Natural killer cell (primary cell): ENCODE measurements around the gene NOL4L. TPM values are rescaled to one million over a fixed set of nuclear protein-coding genes. Genes with fewer than 3 reads are reported as not detected.
A peak's percentile ranks its signal among the peaks of the same experiment; 100 is the strongest.

ENCODE experiments used
- ATAC-seq, 3 donors: fragments of 150-1000 bp in 2 of 3; fragments of 200-7000 bp in 1 of 3; cut with Tn5 transposase; 1 replicate in 1 of 3; 2 replicates in 2 of 3; pipeline ENCODE4 v1.10.0; 2021; ENCODE audit warnings: mild to moderate bottlenecking in 2 of 3, moderate library complexity in 2 of 3
- DNase-seq, 2 donors: peaks; one replicate each; pipeline versions ENCODE4 v3.0.0 to v3.0.0-alpha.2; 2013 to 2021; ENCODE audit warnings: mixed read lengths in 1 of 2
- H3K27ac ChIP-seq: one replicate; pipeline ENCODE4 v1.5.1; 2013; ENCODE audit warnings: mild to moderate bottlenecking, low read length
- H3K27me3 ChIP-seq: one replicate; pipeline ENCODE4 v1.6.1; 2013; ENCODE audit warnings: low read length; ENCODE audit not compliant: control insufficient read depth, insufficient read depth
- H3K36me3 ChIP-seq: one replicate; pipeline ENCODE4 v1.6.1; 2013; ENCODE audit warnings: low read length; ENCODE audit not compliant: control insufficient read depth, insufficient read depth
- H3K4me1 ChIP-seq: one replicate; pipeline ENCODE4 v1.6.1; 2013; ENCODE audit warnings: low read length; ENCODE audit not compliant: control insufficient read depth, insufficient read depth
- H3K4me3 ChIP-seq: one replicate; pipeline ENCODE4 v1.5.1; 2013; ENCODE audit warnings: low read length
- H3K9me3 ChIP-seq: one replicate; pipeline ENCODE4 v1.6.1; 2013; ENCODE audit warnings: low read length; ENCODE audit not compliant: control insufficient read depth, insufficient read depth
- H3K27ac Mint-ChIP-seq, 2 donors: one replicate each; pipeline ENCODE4 v1.8.0; 2022; ENCODE audit warnings: mild to moderate bottlenecking in 2 of 2, mixed read lengths in 2 of 2, moderate library complexity in 1 of 2
- H3K27me3 Mint-ChIP-seq, 2 donors: one replicate each; pipeline ENCODE4 v1.8.0; 2022; ENCODE audit warnings: low read depth in 2 of 2, mixed read lengths in 2 of 2
- H3K36me3 Mint-ChIP-seq: one replicate; pipeline ENCODE4 v1.8.0; 2022; ENCODE audit warnings: mixed read lengths
- H3K4me1 Mint-ChIP-seq, 2 donors: one replicate each; pipeline ENCODE4 v1.8.0; 2022; ENCODE audit warnings: mixed read lengths in 2 of 2
- H3K4me3 Mint-ChIP-seq: one replicate; pipeline ENCODE4 v1.8.0; 2022; ENCODE audit warnings: mild to moderate bottlenecking, moderate library complexity, mixed read lengths
- H3K9me3 Mint-ChIP-seq, 2 donors: one replicate each; pipeline ENCODE4 v1.8.0; 2022; ENCODE audit warnings: mixed read lengths in 2 of 2
- WGBS: methylation state at CpG from one replicate; pipeline ENCODE4 v1.1.7; 2013; ENCODE audit warnings: missing lambda C conversion rate; ENCODE audit not compliant: insufficient coverage; 5-methylcytosine and 5-hydroxymethylcytosine counted together
- intact Hi-C: fragments of 100-400 bp; cut with micrococcal nuclease; formaldehyde crosslinking; loops from one replicate; pipeline ENCODE4 v1.14.2; 2022
- total RNA-seq, 4 donors: library from RNA; stranded (reverse); fragments of 120-200 nt in 1 of 4; gene quantifications; one replicate each; pipeline versions ENCODE4 v1.2.3 to v1.2.4, GENCODE V29; 2013 to 2022
- TF ChIP-seq, protein P1 (sequence below): fragments of 200-600 bp; IDR thresholded peaks from one replicate; pipeline ENCODE4 v1.8.0; 2022; ENCODE audit warnings: antibody characterized with exemption

Gene NOL4L
- total RNA-seq, 3 donors from 2014 or later (not counting 1 experiment from before 2014, with no cell fraction given), result 101 to 136 (median 114) TPM

DNA sequence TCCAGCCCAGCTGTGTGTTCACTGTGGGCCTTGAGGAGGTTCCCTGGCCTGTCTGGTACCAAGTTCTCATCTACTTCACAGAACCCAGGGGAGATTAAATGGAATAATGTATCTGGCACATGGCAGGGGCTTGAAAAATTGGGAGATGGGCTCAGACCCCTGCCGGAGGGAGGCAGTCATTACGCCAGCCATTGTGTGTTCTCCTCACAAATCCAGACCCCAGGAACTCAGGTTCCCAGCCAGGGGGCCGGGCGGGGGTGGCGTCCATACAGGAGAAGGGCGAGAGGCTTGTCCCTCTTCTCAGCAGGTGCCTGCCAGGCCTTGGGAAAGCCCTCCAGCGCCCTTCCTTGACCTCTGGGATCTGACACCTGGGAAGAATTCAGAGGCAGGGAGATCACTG, 8.1 kb downstream of the NOL4L start:
- no peak overlapping the region for H3K4me3 Mint-ChIP-seq
- intact Hi-C loops, result no loop called here
- peaks cover 94% of the 10 kb centered on the region for H3K4me1 ChIP-seq
- H3K4me1 Mint-ChIP-seq, result peaks cover 55 to 60% of the 10 kb centered on the region in 2 donors
- no peaks in the 10 kb centered on the region for H3K36me3 Mint-ChIP-seq
- no peaks in the 10 kb centered on the region for H3K9me3 ChIP-seq
- WGBS, result 85% methylated on average over 7 of the region's 7 CpGs
- no peaks in the 10 kb centered on the region for H3K9me3 Mint-ChIP-seq
- ATAC-seq (no peak), DNase-seq (no peak)
- H3K27me3 Mint-ChIP-seq, result no peaks in the 10 kb centered on the region
- no peak overlapping the region for H3K27ac ChIP-seq
- H3K4me3 ChIP-seq, result no peak overlapping the region
- H3K36me3 ChIP-seq, result no peaks in the 10 kb centered on the region
- no peaks in the 10 kb centered on the region for H3K27me3 ChIP-seq
- TF ChIP-seq, protein P1, sequence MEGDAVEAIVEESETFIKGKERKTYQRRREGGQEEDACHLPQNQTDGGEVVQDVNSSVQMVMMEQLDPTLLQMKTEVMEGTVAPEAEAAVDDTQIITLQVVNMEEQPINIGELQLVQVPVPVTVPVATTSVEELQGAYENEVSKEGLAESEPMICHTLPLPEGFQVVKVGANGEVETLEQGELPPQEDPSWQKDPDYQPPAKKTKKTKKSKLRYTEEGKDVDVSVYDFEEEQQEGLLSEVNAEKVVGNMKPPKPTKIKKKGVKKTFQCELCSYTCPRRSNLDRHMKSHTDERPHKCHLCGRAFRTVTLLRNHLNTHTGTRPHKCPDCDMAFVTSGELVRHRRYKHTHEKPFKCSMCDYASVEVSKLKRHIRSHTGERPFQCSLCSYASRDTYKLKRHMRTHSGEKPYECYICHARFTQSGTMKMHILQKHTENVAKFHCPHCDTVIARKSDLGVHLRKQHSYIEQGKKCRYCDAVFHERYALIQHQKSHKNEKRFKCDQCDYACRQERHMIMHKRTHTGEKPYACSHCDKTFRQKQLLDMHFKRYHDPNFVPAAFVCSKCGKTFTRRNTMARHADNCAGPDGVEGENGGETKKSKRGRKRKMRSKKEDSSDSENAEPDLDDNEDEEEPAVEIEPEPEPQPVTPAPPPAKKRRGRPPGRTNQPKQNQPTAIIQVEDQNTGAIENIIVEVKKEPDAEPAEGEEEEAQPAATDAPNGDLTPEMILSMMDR, result no peak
- H3K27ac Mint-ChIP-seq, result peak overlapping the region in 1 of 2 donors; percentile 2

DNA sequence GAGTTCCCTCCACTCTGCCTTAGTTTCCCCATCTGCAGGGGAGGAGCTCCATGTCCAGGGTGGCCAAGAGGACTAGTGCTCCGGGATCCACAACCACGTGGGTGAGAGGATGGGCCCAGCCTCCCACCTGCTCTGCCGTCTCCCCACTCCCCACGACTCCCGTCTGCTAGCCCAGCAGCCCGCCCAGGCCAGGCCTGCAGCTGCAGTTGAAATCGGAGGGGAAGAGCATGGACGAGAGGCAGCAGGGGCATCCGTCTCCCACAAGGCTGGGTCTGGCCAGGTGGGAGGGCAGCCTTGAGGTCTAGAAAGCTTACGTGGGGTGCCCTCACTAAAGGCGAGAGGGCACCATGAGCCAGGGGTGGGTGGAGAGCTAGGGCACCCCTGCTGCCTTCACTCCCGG, 8.6 kb downstream of the NOL4L start:
- peaks cover 94% of the 10 kb centered on the region for H3K4me1 ChIP-seq
- Mint-ChIP-seq H3K27ac (peak overlapping the region in 1 of 2 donors; percentile 2), H3K36me3 (no peaks in the 10 kb centered on the region), H3K4me3 (no peak overlapping the region), H3K4me1 (peaks cover 50 to 60% of the 10 kb centered on the region in 2 donors), H3K27me3 (no peaks in the 10 kb centered on the region), H3K9me3 (no peaks in the 10 kb centered on the region)
- ATAC-seq (no peak), DNase-seq (no peak)
- intact Hi-C loops, result no loop called here
- no peak overlapping the region for H3K27ac ChIP-seq
- H3K9me3 ChIP-seq, result no peaks in the 10 kb centered on the region
- 93% methylated on average over 12 of the region's 12 CpGs for WGBS
- no peaks in the 10 kb centered on the region for H3K27me3 ChIP-seq
- H3K4me3 ChIP-seq, result no peak overlapping the region
- TF ChIP-seq, protein P1, result no peak
- no peaks in the 10 kb centered on the region for H3K36me3 ChIP-seq

DNA sequence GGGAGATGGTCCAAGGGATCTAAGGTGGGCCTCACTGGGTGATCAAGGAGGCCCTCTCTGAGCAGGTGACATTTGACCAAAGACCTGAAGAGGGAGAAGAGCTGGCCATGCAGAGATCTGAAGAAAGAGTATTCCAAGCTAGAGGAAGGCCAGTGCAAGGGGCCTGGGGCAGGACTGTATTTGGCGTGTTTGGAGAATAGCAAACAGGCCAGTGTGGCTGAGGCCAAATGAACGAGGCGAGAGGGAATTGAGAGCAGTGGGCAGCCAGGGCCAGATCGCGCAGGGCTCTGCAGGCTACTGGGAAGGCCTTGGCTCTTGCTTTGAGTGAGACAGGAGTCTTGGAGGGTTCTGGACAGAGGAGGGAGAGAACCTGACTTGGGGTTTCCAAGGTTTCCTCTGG, 9.3 kb downstream of the NOL4L start:
- intact Hi-C loops, result no loop called here
- Histone ChIP-seq H3K4me3 (no peak overlapping the region), H3K27ac (no peak overlapping the region), H3K27me3 (no peaks in the 10 kb centered on the region), H3K36me3 (no peaks in the 10 kb centered on the region), H3K4me1 (peaks cover 94% of the 10 kb centered on the region), H3K9me3 (no peaks in the 10 kb centered on the region)
- Mint-ChIP-seq H3K27me3 (no peaks in the 10 kb centered on the region), H3K4me3 (no peak overlapping the region), H3K9me3 (no peaks in the 10 kb centered on the region), H3K4me1 (peaks cover 43 to 60% of the 10 kb centered on the region in 2 donors), H3K27ac (no peak overlapping the region), H3K36me3 (no peaks in the 10 kb centered on the region)
- DNase-seq, result no peak
- WGBS, result 89% methylated on average over 5 of the region's 5 CpGs
- ATAC-seq, result no peak
- TF ChIP-seq, protein P1, result no peak

DNA sequence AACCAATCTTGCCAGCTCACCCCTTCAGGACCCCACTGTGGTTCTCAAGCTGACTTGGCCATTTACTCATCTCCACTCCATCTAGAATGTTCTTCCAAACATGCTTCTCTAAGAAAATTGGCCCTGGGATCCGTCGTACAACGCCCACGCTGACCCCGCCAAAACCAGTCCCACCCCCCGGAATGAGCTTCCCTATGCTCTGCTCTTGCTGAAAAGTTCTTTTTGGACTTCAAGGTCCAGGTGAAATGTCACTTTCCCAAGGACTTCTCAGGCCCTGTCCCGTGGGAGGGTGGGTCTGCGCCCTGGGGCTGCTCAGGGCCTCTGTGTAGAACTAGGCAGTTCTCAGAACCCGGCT, 9.9 kb downstream of the NOL4L start:
- Mint-ChIP-seq H3K27me3 (no peaks in the 10 kb centered on the region), H3K4me1 (peaks cover 37 to 60% of the 10 kb centered on the region in 2 donors), H3K9me3 (no peaks in the 10 kb centered on the region), H3K36me3 (no peaks in the 10 kb centered on the region), H3K4me3 (no peak overlapping the region), H3K27ac (no peak overlapping the region)
- Histone ChIP-seq H3K4me1 (peaks cover 94% of the 10 kb centered on the region), H3K36me3 (no peaks in the 10 kb centered on the region), H3K27me3 (no peaks in the 10 kb centered on the region), H3K27ac (peak overlapping the region; percentile 36), H3K4me3 (no peak overlapping the region), H3K9me3 (no peaks in the 10 kb centered on the region)
- TF ChIP-seq, protein P1, result no peak
- intact Hi-C loops, result no loop called here
- DNase-seq, result no peak
- no peak for ATAC-seq
- 93% methylated on average over 9 of the region's 9 CpGs for WGBS
